AG09309 (cell line): ENCODE results near the gene OSMR.

Source experiments
- DNase-seq: peaks from one replicate; pipeline ENCODE4 v3.0.0-alpha.2; 2010; ENCODE audit warnings: low read depth
- H3K4me3 ChIP-seq: 2 replicates; pipeline ENCODE4 v1.5.1; 2011; ENCODE audit warnings: mild to moderate bottlenecking, low read depth, low read length, moderate library complexity; ENCODE audit not compliant: control insufficient read depth
- CTCF ChIP-seq: IDR thresholded peaks from 2 replicates; pipeline ENCODE4 v1.5.1; 2011; ENCODE audit warnings: mild to moderate bottlenecking, low read depth, low read length, inconsistent platforms; ENCODE audit not compliant: insufficient read depth, control insufficient read depth; ENCODE audit errors: missing control alignments

The OSMR gene

GRCh38 chr5:38931731-38932130 is 85.9 kb downstream of the OSMR start:
- TF ChIP-seq CTCF, result no peak
- DNase-seq, result no peak
- H3K4me3 ChIP-seq, result no peak overlapping the region

- DNase-seq, result no peak
- TF ChIP-seq CTCF, result no peak
- no peak overlapping the region for H3K4me3 ChIP-seq
Observed at GRCh38 chr5:38932854-38933408, 87.1 kb downstream of the OSMR start.

- TF ChIP-seq CTCF, result no peak
Observed at GRCh38 chr5:38935437-38935836, 89.6 kb downstream of the OSMR start.

GRCh38 chr5:38936269-38936668 is 90.5 kb downstream of the OSMR start:
- no peak for DNase-seq
- no peak overlapping the region for H3K4me3 ChIP-seq
- TF ChIP-seq CTCF, result no peak

More at GRCh38 chr5:38935437-38935836, 89.6 kb downstream of the OSMR start:
- H3K4me3 ChIP-seq, result no peak overlapping the region
- DNase-seq, result no peak

- no peak for DNase-seq
- no peak for TF ChIP-seq CTCF
Observed at GRCh38 chr5:38938424-38938823, 92.6 kb downstream of the OSMR start.

GRCh38 chr5:38938973-38939372 is 93.2 kb downstream of the OSMR start:
- no peak for TF ChIP-seq CTCF

More at GRCh38 chr5:38938424-38938823, 92.6 kb downstream of the OSMR start:
- no peak overlapping the region for H3K4me3 ChIP-seq

More at GRCh38 chr5:38938973-38939372, 93.2 kb downstream of the OSMR start:
- no peak for DNase-seq
- H3K4me3 ChIP-seq, result no peak overlapping the region
